Motor neuron (in vitro differentiated cells): Measurements from ENCODE around the gene SLC6A14. TPM values are rescaled to one million over a fixed set of nuclear protein-coding genes. Genes with fewer than 3 reads are reported as not detected.
A peak's percentile ranks its signal among the peaks of the same experiment; 100 is the strongest.

Source experiments
- ATAC-seq, 8 experiments: fragments of 200-7000 bp; cut with Tn5 transposase; replicated peaks in 6 of 8; 2 replicates each; pipeline ENCODE4 v1.8.0; 2021; ENCODE audit warnings: mild to moderate bottlenecking in 8 of 8, moderate library complexity in 8 of 8
- H3K27ac ChIP-seq, 2 donors: fragments of 250-450 bp; sonication (Bioruptor Pico); 2 replicates each; pipeline ENCODE4 v1.9.0; 2021; ENCODE audit warnings: antibody characterized with exemption in 2 of 2, mild to moderate bottlenecking in 2 of 2, moderate library complexity in 1 of 2
- H3K4me1 ChIP-seq, 2 donors: fragments of 250-450 bp; sonication (Bioruptor Pico); replicated peaks in 1 of 2; 2 replicates each; pipeline ENCODE4 v1.6.1; 2021; ENCODE audit warnings: antibody characterized with exemption in 2 of 2, mild to moderate bottlenecking in 2 of 2, moderate library complexity in 1 of 2
- H3K4me3 ChIP-seq, 5 donors: fragments of 250-450 bp; sonication (Bioruptor Pico); 2 replicates each; pipeline ENCODE4 v1.9.0; 2021; ENCODE audit warnings: antibody characterized with exemption in 5 of 5, mild to moderate bottlenecking in 5 of 5, moderate library complexity in 4 of 5
- in situ Hi-C, 9 experiments: fragments of 400-800 bp; cut with MboI; loops; one replicate each; pipeline ENCODE4 v1.15.0; 2021; ENCODE audit warnings: low sequenced_read_pairs in 9 of 9, low pct_unique_long_range_greater_than_20kb in 2 of 9; ENCODE audit not compliant: unreplicated experiment in 9 of 9
- total RNA-seq, 8 experiments: library from RNA; unstranded; fragments of 300-600 nt; gene quantifications; 2 replicates each; pipeline versions ENCODE4 v1.2.3 to v1.2.4, GENCODE V29; 2022

SLC6A14 gene
- total RNA-seq, 8 experiments from 2014 or later, result 0.05 to 0.14 TPM; not detected in 6

- in situ Hi-C loops, result loop anchor here in 1 of 9 experiments (25.0 kb wide), 1 partner anchor 287 kb away; no protein-coding TSS in a partner anchor
- ATAC-seq, result peak in 2 of 8 experiments; percentile 82 to 88
- Histone ChIP-seq H3K27ac (no peak overlapping the region), H3K4me3 (no peak overlapping the region), H3K4me1 (no peaks in the 10 kb centered on the region)
Measured at GRCh38 chrX:116499780-116500179, 63.4 kb downstream of the SLC6A14 start.

Other genes starting within 250 kb of the SLC6A14 start
- not detected for gene CT83, start 26.4 kb downstream of the SLC6A14 start, total RNA-seq